Fibroblast of gingiva (primary cell): ENCODE measurements around the gene UBASH3B.
"Not testable (repeated sequence)": the region's sequence is repeated elsewhere in the genome, so short reads cannot be mapped to it uniquely, and the experiment has no call there.

Experiments used
- DNase-seq: peaks from one replicate; pipeline ENCODE4 v3.0.0-alpha.2; 2011; ENCODE audit warnings: low read depth

UBASH3B gene

DNA sequence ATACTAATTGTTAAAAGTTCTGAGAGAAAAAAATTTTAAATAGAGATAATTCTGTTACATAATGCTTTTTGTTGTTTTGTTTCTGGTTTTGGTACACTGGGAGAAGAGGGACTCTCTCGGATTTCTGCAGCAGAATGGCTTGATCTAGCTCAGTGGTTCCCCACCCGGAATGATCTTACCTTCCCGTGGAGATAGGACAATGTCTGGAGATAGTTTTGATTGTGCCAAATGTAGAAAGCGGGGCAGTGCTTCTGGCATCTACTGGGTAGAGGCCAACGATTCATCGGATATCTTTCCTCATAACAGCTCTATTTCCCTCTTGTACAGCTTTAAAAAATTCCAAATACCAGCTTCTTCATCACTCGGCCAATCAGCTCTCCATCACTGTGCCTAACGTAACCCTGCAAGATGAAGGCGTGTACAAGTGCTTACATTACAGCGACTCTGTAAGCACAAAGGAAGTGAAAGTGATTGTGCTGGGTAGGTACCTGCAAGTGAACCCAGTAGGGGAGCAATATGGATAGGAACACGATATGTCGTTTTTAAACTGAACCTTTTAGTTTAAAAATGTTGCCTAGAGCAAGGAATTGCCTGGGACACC lies 195.9 kb downstream of the UBASH3B start:
- no peak for DNase-seq

DNA sequence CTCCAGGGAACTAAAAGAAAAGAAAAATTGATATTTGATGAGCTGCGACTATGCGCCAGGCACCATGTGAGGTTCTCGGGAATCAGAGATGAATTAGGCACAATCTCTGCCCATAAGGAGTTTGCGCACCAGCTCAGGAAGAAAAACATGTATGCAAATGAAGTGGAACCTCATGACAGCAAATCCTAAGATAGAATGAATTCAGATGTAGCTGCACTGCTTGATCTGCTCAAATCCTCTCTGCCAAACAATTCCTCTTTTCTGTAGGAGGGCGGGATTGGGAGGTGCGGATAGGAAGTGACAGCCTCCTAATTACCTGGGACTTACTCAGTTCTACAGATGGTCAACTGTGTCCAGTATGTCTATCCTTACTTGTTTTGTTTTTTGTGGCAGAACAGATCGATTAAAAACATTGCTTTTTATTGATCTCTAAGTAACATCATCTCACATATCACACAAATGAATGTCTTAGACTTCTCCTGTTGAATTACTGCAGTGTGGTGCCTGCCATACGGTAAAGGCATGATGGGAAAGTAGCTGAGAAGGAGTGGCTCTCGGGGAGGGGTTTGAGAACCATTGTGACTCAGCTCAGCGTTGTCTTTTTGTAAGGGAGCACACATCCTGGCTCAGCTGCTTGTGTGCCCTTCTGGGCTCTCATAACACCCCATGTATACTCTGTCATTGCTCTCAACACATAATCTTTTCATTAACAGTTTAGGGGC lies 196.7 kb downstream of the UBASH3B start:
- no peak for DNase-seq

DNA sequence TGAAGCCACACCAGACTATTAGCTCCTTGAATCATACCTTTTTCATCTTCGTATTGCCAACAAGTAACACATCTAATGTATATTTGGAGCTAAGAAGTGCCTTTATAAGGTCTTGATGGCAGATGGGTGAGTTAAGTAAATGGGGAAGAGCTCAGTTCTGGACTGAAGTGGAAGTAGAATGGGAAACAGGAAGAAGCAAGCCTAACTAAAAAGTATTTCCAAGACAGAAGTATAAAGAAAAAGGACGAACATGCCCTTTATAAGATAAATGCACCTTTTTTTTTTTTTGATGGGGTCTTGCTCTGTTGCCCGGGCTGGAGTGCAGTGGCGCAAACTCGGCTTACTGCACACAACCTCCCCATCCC lies 197.3 kb downstream of the UBASH3B start:
- DNase-seq: no peak

DNA sequence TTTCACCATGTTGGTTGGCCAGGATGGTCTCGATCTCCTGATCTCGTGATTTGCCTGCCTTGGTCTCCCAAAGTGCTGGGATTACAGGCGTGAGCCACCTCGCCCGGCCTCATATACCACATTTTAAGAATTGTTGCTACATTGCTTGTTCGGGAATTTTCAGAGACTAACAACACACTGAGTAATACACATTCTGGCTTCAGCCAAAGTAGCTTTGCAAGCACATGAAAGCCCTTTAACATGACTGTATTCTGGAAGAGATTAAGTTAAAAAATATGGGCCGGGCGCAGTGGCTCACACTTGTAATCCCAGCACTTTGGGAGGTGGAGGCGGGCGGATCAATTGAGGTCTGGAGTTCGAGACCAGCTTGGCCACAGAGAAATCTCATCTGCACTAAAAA lies 197.7 kb downstream of the UBASH3B start:
- no peak for DNase-seq

DNA sequence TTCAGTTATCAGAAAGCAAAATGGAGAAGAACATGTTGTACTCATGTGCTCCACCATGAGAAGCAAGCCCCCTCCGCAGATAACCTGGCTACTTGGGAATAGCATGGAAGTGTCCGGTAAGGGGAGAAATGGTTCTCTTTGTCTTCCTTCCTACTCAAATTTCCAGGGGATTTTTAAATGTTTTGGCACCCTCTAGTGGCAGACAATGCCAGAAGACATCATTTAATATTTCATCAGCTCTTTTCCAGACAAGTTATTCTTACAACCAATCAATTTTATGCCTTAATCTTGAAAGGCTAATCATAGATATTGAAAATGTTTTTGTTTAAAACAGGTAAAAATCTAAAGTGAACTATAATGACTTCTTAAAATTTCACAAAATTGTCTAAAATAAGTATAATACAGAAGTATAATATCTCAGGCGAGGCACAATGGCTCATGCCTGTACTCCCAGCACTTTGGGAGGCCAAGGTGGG lies 198.5 kb downstream of the UBASH3B start:
- peak; percentile 69 for DNase-seq

DNA sequence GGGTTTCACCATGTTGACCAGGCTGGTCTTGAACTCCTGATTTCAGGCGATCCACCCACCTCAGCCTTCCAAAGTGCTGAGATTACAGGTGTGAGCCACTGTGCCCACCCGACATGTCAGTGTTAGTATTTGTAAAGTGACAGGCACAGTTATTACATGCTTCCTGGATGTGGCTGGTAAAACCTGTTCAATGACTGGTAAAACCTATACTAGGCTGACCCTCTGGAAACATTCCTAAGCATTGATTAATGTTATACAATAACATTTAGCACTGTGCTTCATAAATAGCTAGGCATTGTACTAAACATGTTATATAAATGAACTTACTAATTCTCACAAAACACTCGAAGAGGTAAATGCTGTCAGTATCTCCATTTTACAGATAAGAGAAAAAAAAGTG lies 206.1 kb downstream of the UBASH3B start:
- no peak for DNase-seq

DNA sequence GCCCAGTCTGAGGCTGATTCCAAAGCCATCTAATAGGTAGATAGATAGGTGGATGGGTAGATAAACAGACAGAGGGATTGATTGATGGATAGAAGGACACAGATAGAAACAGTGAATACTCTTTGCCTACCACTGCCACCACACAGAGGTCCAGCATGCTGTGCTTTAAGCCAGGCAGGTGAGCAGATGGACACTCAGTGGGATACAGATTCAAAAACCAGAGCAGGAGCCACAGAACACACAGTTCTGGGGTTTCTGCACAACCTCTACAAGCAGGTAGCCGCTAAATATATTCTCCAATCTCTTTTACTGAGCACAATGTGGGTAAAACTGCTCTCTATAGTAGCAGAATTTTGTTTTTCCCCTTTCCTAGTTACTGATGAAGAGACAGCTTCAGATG lies 206.6 kb downstream of the UBASH3B start:
- DNase-seq: no peak

DNA sequence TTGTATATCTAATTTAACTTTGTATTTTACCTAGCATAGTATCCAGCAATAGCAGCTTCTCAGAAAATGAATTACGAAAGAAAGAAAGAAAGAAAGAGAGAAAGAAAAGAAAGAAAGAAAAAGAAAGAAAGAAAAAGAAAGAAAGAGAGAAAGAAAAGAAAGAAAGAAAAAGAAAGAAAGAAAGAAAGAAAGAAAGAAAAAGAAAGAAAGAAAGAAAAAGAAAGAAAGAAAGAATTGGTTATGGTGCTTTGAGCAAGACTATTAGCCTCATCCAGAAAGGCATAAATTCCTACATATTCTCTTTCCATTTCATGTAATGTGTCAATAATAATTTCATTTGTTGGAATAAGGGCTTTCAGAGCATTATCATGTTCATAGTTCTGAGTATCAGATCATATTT lies 207.6 kb downstream of the UBASH3B start:
- DNase-seq: not testable (repeated sequence)

DNA sequence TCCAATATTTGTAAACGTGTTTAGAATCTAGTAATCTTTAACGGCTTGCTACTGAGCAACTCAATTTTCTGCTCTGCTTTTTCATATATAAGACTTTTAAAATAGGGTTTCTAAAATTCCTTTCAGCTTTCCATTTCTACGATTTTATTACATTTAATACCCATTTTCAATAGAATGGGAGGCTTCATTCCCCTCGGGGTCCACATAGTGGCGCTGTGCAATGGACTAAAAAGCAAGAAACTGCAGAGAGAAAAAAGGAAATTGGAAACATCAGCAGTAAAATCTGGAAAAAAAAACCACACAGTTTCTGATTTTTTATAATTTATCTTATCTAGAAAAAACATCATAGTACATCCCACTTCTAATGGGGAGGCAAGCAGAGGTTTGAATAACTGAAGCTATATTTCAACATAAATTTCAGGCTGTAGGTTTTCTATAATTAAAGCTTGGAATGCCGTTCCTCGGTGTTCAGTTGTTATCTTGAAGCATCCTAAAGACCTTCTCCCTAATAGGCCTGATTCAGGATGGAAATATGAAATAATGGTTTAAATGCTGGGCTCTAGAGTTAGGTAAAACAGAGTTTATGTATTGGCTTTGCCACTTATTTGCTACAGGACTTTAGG lies 208.3 kb downstream of the UBASH3B start:
- DNase-seq: peak; percentile 18
